Activated naive CD8-positive, alpha-beta T cell treated with anti-CD3 and anti-CD28 coated beads, Interleukin-2, amount 50 U/mL, for 24 hours (primary cell): ENCODE data around the gene CACTIN.
"Not testable (repeated sequence)": the region's sequence is repeated elsewhere in the genome, so short reads cannot be mapped to it uniquely, and the experiment has no call there.

Experiments
- ATAC-seq: fragments of 150-1000 bp; cut with Tn5 transposase; one replicate; pipeline ENCODE4 v1.10.0; 2021
- DNase-seq: peaks from one replicate; pipeline ENCODE4 v3.0.0; 2021
- H3K27ac Mint-ChIP-seq: one replicate; pipeline ENCODE4 v1.8.0; 2021; ENCODE audit warnings: mild to moderate bottlenecking, mixed read lengths
- H3K27me3 Mint-ChIP-seq: one replicate; pipeline ENCODE4 v1.8.0; 2021; ENCODE audit warnings: mixed read lengths
- H3K36me3 Mint-ChIP-seq: one replicate; pipeline ENCODE4 v1.8.0; 2021; ENCODE audit warnings: low read depth, mixed read lengths
- H3K4me1 Mint-ChIP-seq: one replicate; pipeline ENCODE4 v1.8.0; 2021; ENCODE audit warnings: mixed read lengths
- H3K4me3 Mint-ChIP-seq: one replicate; pipeline ENCODE4 v1.8.0; 2021; ENCODE audit warnings: mild to moderate bottlenecking, moderate library complexity, mixed read lengths
- H3K9me3 Mint-ChIP-seq: one replicate; pipeline ENCODE4 v1.8.0; 2021; ENCODE audit warnings: mixed read lengths

The CACTIN gene

DNA sequence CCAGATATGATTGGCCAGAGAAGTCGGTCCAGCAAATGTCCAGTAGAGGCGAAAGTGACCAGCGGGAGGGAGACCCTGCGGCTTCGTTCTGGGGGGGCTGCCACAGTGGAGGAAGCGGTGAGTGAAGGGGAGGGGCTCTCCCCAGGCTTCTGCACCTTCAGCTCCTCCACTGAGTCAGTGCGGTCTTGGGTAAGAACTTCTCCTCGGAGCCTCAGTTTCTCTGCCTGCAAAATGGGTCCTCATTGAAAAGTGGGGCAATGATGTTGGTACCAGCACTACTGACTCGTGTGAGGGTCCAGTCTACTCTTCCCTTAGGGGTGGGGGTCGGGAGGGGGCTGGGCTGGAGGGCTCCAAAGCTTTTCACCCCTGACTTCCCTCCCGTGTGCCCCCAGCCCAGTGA is 37.2 kb downstream of the CACTIN start:
- H3K36me3 Mint-ChIP-seq, result no peaks in the 10 kb centered on the region
- H3K27ac Mint-ChIP-seq, result no peak overlapping the region
- H3K27me3 Mint-ChIP-seq, result no peaks in the 10 kb centered on the region
- ATAC-seq, result no peak
- no peaks in the 10 kb centered on the region for H3K4me1 Mint-ChIP-seq
- H3K4me3 Mint-ChIP-seq, result no peak overlapping the region
- no peaks in the 10 kb centered on the region for H3K9me3 Mint-ChIP-seq
- no peak for DNase-seq

DNA sequence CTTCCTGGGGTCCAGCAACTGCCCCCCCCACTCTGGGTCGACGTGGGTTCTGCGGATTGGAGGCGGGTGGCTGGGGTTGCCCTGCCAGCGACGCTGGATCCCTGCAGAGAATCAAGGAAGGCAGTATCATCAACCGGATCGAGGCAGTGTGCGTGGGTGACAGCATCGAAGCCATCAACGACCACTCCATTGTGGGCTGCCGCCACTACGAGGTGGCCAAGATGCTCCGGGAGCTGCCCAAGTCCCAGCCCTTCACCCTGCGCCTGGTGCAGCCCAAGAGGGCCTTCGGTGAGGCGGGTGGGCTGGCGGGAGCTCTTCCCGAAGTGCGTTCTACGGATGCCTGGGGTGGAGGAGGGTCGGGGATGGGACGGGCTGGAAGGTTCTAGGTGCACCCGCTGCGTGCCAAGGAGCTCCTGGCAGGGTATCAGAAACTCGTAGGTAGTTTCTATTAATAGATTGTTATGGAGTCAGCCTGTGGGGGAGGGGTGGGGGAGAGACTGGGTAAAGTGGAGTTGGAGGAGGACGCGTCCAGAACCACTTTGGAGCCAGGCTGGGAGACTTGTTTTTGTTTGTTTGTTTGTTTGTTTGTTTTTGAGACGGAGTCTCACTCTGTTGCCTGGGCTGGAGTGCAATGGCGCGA is 39.8 kb downstream of the CACTIN start:
- Mint-ChIP-seq H3K27ac (no peak overlapping the region), H3K9me3 (no peaks in the 10 kb centered on the region), H3K4me3 (no peak overlapping the region), H3K4me1 (no peaks in the 10 kb centered on the region), H3K27me3 (no peaks in the 10 kb centered on the region), H3K36me3 (no peaks in the 10 kb centered on the region)
- ATAC-seq (no peak), DNase-seq (no peak)

- ATAC-seq (no peak), DNase-seq (peak; percentile 68)
- no peaks in the 10 kb centered on the region for H3K4me1 Mint-ChIP-seq
- H3K4me3 Mint-ChIP-seq, result no peak overlapping the region
- no peak overlapping the region for H3K27ac Mint-ChIP-seq
- no peaks in the 10 kb centered on the region for H3K27me3 Mint-ChIP-seq
- no peaks in the 10 kb centered on the region for H3K9me3 Mint-ChIP-seq
- no peaks in the 10 kb centered on the region for H3K36me3 Mint-ChIP-seq
Measured at GRCh38 chr19:3586127-3586626, 40.4 kb downstream of the CACTIN start.

- no peak for DNase-seq
- ATAC-seq, result no peak
- Mint-ChIP-seq H3K4me3 (no peak within 1 kb of the TSS), H3K27me3 (no peaks in the 10 kb centered on the region), H3K4me1 (no peaks in the 10 kb centered on the region), H3K36me3 (no peaks in the 10 kb centered on the region), H3K9me3 (no peaks in the 10 kb centered on the region), H3K27ac (no peak within 1 kb of the TSS)
Measured at GRCh38 chr19:3585301-3586126, 41.1 kb downstream of the CACTIN start, which contains the start of gene GIPC3. Gene GIPC3 (plus strand): TSS chr19:3585478. CDS start chr19:3585598, 120 bp downstream.

DNA sequence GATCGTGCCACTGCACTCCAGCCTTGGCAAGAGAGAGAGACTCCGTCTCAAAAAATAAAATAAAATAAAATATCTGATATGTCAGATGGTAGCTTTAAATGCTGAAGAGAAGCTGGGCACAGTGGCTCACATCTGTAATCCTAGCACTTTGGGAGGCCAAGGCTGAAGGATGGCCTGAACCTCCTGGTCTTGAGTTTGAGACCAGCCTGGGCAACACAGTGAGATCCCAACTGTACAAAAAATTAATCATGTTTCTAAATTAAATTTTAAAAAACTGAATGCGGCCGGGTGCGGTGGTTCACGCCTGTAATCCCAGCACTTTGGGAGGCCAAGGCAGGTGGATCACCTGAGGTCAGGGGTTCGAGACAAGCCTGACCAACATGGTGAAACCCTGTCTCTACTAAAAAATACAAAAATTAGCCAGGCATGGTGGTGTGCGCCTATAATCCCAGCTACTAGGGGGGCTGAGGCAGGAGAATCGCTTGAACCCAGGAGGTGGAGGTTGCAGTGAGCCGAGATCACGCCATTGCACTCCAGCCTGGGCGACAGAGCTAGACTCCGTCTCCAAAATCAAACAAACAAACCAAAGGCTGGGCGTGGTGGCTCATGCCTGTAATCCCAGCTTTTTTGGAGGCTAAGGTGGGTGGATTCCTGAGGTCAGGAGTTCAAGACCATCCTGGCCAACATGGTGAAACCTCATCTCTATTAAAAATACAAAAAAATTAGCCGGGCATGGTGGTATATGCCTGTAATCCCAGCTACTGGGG is 42.4 kb downstream of the CACTIN start:
- not testable (repeated sequence) for H3K4me1 Mint-ChIP-seq, H3K4me3 Mint-ChIP-seq

DNA sequence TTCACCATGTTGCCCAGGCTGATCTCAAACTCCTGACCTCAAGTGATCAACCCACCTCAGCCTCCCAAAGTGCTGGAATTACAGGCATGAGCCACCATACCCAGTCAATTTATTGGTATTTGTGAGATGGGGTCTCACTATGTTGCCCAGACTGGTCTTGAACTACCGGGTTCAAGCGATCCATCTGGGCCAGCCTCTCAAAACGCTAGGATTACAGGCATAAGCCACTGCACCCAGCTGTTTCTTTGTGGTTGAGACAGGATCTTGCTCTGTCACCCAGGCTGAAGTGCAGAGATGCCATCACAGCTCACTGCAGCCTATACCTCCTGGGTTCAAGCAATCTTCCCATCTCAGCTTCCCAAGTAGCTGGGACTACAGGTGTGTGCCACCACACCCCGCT is 44.8 kb downstream of the CACTIN start:
- not testable (repeated sequence) for H3K27me3 Mint-ChIP-seq, H3K4me3 Mint-ChIP-seq, DNase-seq, H3K36me3 Mint-ChIP-seq, H3K4me1 Mint-ChIP-seq, H3K9me3 Mint-ChIP-seq, ATAC-seq, H3K27ac Mint-ChIP-seq

More for the DNA sequence above, 42.4 kb downstream of the CACTIN start:
- not testable (repeated sequence) for H3K27me3 Mint-ChIP-seq, H3K36me3 Mint-ChIP-seq, H3K27ac Mint-ChIP-seq, ATAC-seq, DNase-seq, H3K9me3 Mint-ChIP-seq

DNA sequence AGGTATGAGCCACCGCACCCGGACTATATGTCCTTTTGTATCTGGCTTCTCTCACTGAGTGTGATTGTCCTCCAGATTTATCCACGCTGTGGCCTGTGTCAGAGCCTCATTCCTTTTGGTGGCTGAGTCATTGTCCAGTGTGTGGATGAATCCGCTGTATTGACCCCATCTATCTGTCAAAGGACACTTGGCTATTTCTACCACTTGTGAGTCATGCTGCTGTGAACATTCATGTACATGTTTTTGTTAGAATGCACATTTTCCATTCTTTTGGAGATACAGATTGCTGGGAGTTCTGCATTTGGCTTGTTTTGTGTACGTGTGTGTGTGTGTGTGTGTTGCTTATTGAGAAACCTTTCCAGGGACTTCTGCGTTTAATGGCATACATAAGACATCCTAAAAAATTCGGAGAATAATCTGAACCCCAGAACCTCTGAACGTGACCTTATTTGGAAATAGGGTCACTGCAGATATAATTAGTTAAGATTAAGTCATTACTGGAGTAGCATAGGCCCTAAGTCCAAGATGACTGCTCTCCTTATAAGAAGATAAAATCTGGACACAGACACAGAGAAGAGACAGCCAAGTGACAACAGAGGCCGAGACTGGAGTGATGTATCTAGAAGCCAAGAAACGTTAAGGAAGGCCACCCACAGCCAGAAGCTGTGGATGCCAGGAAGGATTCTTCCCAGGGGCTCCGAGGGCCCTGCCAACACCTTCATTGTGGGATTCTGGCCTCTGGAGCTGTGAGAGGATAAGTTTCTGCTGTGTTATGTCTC is 46.2 kb downstream of the CACTIN start:
- H3K9me3 Mint-ChIP-seq, result no peaks in the 10 kb centered on the region
- no peak for DNase-seq
- H3K4me3 Mint-ChIP-seq, result no peak overlapping the region
- H3K4me1 Mint-ChIP-seq, result no peaks in the 10 kb centered on the region
- ATAC-seq, result no peak
- peaks cover 1% of the 10 kb centered on the region for H3K36me3 Mint-ChIP-seq
- no peak overlapping the region for H3K27ac Mint-ChIP-seq
- no peaks in the 10 kb centered on the region for H3K27me3 Mint-ChIP-seq

GRCh38 chr19:3578390-3578789 is 48.2 kb downstream of the CACTIN start:
- H3K4me3 Mint-ChIP-seq, result no peak overlapping the region
- H3K27ac Mint-ChIP-seq, result no peak overlapping the region
- H3K27me3 Mint-ChIP-seq, result no peaks in the 10 kb centered on the region
- no peaks in the 10 kb centered on the region for H3K9me3 Mint-ChIP-seq
- ATAC-seq, result no peak
- no peak for DNase-seq
- peaks cover 6% of the 10 kb centered on the region for H3K36me3 Mint-ChIP-seq
- H3K4me1 Mint-ChIP-seq, result peaks cover 7% of the 10 kb centered on the region

GRCh38 chr19:3577723-3578344 is 48.8 kb downstream of the CACTIN start:
- no peak for DNase-seq
- no peak overlapping the region for H3K27ac Mint-ChIP-seq
- no peaks in the 10 kb centered on the region for H3K9me3 Mint-ChIP-seq
- no peak overlapping the region for H3K4me3 Mint-ChIP-seq
- peaks cover 7% of the 10 kb centered on the region for H3K4me1 Mint-ChIP-seq
- peaks cover 6% of the 10 kb centered on the region for H3K36me3 Mint-ChIP-seq
- no peaks in the 10 kb centered on the region for H3K27me3 Mint-ChIP-seq
- ATAC-seq, result no peak

DNA sequence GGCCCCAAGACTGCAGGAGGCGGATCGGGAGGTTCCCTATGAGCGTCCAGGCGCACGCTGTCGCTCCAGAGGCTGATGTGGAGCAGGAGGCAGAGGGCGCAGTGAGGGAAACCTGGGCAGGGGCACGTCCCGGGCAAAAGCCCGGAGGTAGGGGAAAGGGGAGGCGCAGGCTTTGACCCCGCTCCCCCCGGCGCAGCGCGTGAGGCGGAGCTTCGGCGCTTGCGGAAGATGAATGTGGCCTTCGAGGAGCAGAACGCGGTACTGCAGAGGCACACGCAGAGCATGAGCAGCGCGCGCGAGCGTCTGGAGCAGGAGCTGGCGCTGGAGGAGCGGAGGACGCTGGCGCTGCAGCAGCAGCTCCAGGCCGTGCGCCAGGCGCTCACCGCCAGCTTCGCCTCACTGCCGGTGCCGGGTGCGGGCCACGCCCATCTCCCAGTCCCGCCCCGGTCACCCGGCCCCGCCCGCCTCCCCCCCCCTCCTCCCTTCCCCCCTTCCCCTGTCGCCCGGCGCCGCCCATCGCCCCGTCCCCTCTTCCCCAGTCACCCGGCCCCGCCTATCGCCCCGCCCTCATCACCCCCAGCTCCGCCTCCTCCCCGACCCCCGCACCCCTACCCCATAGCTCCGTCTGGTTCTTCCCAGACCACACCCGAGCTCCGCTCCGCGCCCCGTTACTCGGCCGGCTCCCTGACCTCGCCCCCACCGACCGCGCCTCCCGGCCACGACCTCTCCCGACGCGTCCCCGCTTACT is 49.7 kb downstream of the CACTIN start:
- no peaks in the 10 kb centered on the region for H3K27me3 Mint-ChIP-seq
- DNase-seq (no peak), ATAC-seq (no peak)
- H3K4me3 Mint-ChIP-seq, result no peak overlapping the region
- H3K36me3 Mint-ChIP-seq, result peaks cover 6% of the 10 kb centered on the region
- H3K4me1 Mint-ChIP-seq, result peaks cover 11% of the 10 kb centered on the region
- no peak overlapping the region for H3K27ac Mint-ChIP-seq
- H3K9me3 Mint-ChIP-seq, result no peaks in the 10 kb centered on the region

DNA sequence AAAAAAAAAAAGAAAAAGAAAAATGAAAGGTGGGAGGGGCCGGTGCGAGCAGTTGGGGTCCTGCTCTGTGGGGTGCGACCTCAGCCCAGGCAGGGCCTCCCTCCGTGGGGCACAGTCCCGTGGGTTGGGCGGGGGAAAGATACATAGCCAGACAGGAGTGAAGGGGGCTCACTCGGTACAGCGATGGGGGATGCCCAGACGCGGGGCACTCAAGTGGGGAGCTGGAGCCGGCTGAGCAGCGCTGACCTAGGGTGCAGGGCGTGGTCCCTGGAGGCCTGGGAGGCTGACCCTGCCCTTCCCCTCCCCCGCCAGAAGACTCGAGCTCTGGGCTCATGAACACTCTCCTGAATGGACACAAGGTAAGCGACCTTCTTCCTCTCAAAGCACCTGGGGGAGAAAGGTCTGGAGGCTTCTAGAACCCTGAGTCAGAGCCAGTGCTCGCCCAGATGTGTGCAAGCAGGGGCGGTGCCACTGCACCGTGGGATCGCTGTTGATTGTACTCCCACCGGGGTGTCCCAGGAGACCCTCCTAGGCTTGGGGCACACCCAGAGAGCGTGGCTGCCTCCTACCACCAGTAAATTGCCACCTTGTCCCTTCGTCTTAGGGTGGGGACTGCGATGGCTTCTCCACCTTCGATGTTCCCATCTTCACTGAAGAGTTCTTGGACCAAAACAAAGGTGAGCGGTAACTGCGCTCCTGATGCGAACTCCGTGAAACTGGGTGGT is 50.5 kb downstream of the CACTIN start:
- H3K27me3 Mint-ChIP-seq, result no peaks in the 10 kb centered on the region
- no peaks in the 10 kb centered on the region for H3K9me3 Mint-ChIP-seq
- no peak for ATAC-seq
- no peak overlapping the region for H3K4me3 Mint-ChIP-seq
- peaks cover 16% of the 10 kb centered on the region for H3K4me1 Mint-ChIP-seq
- H3K27ac Mint-ChIP-seq, result no peak overlapping the region
- no peak for DNase-seq
- peaks cover 6% of the 10 kb centered on the region for H3K36me3 Mint-ChIP-seq

- Mint-ChIP-seq H3K9me3 (no peaks in the 10 kb centered on the region), H3K4me1 (peaks cover 16% of the 10 kb centered on the region), H3K4me3 (no peak overlapping the region), H3K27me3 (no peaks in the 10 kb centered on the region), H3K27ac (no peak overlapping the region), H3K36me3 (peaks cover 6% of the 10 kb centered on the region)
- DNase-seq, result no peak
- no peak for ATAC-seq
Measured at GRCh38 chr19:3575260-3575741, 51.3 kb downstream of the CACTIN start.
